ENCODE measurements around the gene DHX15. TPM values are rescaled to one million over a fixed set of nuclear protein-coding genes. Genes with fewer than 3 reads are reported as not detected.

The DHX15 gene
- total and polyA plus RNA-seq, 2 experiments from 2014 or later: 226 to 372 TPM

DNA sequence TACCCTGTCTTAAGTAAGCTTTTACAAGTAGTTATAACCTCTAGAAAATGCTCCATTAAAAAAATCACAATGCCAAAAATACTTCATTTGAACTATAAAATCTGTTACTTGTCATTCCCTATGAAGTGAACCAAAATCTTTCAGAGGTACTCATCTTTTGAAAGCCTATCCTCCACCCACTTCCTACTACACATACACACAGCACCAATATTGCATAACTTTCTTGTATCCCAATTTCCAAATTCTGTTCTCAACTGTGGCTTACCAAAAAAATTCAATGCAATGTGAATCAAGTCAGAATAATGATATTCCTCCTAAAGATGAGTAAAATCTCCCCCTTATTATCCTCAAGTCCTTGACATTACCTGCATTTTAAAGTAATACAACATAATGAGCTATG, 15.9 kb downstream of the DHX15 start:
- H2AFZ ChIP-seq: no peak overlapping the region
- H3K4me1 Mint-ChIP-seq: peaks cover 27% of the 10 kb centered on the region
- peaks cover 28% of the 10 kb centered on the region; the same call in 1 of the 2 replicates for H3K36me3 ChIP-seq (ENCODE audit: insufficient read depth)
- H3K27me3 Mint-ChIP-seq (ENCODE audit: insufficient read depth, low read depth, poor library complexity): peaks cover 7% of the 10 kb centered on the region
- ATAC-seq (no peak), DNase-seq (ENCODE audit: low spot score) (no peak)
- H3K27ac ChIP-seq (ENCODE audit: low read depth): no peak overlapping the region
- H3K27me3 ChIP-seq (ENCODE audit: insufficient read depth): no peaks in the 10 kb centered on the region
- peaks cover 28% of the 10 kb centered on the region for H3K4me1 ChIP-seq (ENCODE audit: insufficient read depth)
- H3K4me2 ChIP-seq: no peak overlapping the region
- H3K36me3 Mint-ChIP-seq (ENCODE audit: low read depth): peaks cover 93% of the 10 kb centered on the region
- no peak overlapping the region for H3K4me3 ChIP-seq
- H3F3A ChIP-seq (replicated peaks; ENCODE audit: low read depth): peaks cover 2% of the 10 kb centered on the region; the same call in 1 of the 2 replicates
- TF ChIP-seq POLR2AphosphoS5 (IDR thresholded peaks at IDR 0.05; ENCODE audit: low read depth): no peak
- TF ChIP-seq JUNB (IDR thresholded peaks at IDR 0.05; ENCODE audit: unreplicated experiment): no peak
- TF ChIP-seq CREB1 (CRISPR knock-in tag; IDR thresholded peaks at IDR 0.05; ENCODE audit: low read depth): no peak
- TF ChIP-seq STAT1 (IDR thresholded peaks at IDR 0.05; ENCODE audit: unreplicated experiment): no peak
- no peak for TF ChIP-seq ZNF331 (CRISPR knock-in tag; IDR thresholded peaks at IDR 0.05; ENCODE audit: low read depth)
- TF ChIP-seq, protein P1, sequence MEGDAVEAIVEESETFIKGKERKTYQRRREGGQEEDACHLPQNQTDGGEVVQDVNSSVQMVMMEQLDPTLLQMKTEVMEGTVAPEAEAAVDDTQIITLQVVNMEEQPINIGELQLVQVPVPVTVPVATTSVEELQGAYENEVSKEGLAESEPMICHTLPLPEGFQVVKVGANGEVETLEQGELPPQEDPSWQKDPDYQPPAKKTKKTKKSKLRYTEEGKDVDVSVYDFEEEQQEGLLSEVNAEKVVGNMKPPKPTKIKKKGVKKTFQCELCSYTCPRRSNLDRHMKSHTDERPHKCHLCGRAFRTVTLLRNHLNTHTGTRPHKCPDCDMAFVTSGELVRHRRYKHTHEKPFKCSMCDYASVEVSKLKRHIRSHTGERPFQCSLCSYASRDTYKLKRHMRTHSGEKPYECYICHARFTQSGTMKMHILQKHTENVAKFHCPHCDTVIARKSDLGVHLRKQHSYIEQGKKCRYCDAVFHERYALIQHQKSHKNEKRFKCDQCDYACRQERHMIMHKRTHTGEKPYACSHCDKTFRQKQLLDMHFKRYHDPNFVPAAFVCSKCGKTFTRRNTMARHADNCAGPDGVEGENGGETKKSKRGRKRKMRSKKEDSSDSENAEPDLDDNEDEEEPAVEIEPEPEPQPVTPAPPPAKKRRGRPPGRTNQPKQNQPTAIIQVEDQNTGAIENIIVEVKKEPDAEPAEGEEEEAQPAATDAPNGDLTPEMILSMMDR (conservative IDR thresholded peaks at IDR 0.05; ENCODE audit: low read depth in 2 of 2): no peak
- TF ChIP-seq EZH2phosphoT487 (IDR thresholded peaks at IDR 0.05; ENCODE audit: unreplicated experiment): no peak
- no peak for TF ChIP-seq ZNF114 (CRISPR knock-in tag; IDR thresholded peaks at IDR 0.05)
- TF ChIP-seq, protein P2, sequence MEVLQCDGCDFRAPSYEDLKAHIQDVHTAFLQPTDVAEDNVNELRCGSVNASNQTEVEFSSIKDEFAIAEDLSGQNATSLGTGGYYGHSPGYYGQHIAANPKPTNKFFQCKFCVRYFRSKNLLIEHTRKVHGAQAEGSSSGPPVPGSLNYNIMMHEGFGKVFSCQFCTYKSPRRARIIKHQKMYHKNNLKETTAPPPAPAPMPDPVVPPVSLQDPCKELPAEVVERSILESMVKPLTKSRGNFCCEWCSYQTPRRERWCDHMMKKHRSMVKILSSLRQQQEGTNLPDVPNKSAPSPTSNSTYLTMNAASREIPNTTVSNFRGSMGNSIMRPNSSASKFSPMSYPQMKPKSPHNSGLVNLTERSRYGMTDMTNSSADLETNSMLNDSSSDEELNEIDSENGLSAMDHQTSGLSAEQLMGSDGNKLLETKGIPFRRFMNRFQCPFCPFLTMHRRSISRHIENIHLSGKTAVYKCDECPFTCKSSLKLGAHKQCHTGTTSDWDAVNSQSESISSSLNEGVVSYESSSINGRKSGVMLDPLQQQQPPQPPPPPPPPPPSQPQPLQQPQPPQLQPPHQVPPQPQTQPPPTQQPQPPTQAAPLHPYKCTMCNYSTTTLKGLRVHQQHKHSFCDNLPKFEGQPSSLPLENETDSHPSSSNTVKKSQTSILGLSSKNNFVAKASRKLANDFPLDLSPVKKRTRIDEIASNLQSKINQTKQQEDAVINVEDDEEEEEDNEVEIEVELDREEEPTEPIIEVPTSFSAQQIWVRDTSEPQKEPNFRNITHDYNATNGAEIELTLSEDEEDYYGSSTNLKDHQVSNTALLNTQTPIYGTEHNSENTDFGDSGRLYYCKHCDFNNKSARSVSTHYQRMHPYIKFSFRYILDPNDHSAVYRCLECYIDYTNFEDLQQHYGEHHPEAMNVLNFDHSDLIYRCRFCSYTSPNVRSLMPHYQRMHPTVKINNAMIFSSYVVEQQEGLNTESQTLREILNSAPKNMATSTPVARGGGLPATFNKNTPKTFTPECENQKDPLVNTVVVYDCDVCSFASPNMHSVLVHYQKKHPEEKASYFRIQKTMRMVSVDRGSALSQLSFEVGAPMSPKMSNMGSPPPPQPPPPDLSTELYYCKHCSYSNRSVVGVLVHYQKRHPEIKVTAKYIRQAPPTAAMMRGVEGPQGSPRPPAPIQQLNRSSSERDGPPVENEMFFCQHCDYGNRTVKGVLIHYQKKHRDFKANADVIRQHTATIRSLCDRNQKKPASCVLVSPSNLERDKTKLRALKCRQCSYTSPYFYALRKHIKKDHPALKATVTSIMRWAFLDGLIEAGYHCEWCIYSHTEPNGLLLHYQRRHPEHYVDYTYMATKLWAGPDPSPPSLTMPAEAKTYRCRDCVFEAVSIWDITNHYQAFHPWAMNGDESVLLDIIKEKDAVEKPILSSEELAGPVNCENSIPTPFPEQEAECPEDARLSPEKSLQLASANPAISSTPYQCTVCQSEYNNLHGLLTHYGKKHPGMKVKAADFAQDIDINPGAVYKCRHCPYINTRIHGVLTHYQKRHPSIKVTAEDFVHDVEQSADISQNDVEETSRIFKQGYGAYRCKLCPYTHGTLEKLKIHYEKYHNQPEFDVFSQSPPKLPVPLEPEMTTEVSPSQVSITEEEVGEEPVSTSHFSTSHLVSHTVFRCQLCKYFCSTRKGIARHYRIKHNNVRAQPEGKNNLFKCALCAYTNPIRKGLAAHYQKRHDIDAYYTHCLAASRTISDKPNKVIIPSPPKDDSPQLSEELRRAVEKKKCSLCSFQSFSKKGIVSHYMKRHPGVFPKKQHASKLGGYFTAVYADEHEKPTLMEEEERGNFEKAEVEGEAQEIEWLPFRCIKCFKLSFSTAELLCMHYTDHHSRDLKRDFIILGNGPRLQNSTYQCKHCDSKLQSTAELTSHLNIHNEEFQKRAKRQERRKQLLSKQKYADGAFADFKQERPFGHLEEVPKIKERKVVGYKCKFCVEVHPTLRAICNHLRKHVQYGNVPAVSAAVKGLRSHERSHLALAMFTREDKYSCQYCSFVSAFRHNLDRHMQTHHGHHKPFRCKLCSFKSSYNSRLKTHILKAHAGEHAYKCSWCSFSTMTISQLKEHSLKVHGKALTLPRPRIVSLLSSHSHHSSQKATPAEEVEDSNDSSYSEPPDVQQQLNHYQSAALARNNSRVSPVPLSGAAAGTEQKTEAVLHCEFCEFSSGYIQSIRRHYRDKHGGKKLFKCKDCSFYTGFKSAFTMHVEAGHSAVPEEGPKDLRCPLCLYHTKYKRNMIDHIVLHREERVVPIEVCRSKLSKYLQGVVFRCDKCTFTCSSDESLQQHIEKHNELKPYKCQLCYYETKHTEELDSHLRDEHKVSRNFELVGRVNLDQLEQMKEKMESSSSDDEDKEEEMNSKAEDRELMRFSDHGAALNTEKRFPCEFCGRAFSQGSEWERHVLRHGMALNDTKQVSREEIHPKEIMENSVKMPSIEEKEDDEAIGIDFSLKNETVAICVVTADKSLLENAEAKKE (CRISPR knock-in tag; IDR thresholded peaks at IDR 0.05): no peak
- TF ChIP-seq EZH2 (IDR thresholded peaks at IDR 0.05; ENCODE audit: low read depth, unreplicated experiment): no peak
- TF ChIP-seq NANOG (IDR thresholded peaks at IDR 0.05; ENCODE audit: borderline replicate concordance): no peak
- TF ChIP-seq, protein P3, sequence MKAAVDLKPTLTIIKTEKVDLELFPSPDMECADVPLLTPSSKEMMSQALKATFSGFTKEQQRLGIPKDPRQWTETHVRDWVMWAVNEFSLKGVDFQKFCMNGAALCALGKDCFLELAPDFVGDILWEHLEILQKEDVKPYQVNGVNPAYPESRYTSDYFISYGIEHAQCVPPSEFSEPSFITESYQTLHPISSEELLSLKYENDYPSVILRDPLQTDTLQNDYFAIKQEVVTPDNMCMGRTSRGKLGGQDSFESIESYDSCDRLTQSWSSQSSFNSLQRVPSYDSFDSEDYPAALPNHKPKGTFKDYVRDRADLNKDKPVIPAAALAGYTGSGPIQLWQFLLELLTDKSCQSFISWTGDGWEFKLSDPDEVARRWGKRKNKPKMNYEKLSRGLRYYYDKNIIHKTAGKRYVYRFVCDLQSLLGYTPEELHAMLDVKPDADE (IDR thresholded peaks at IDR 0.05): no peak
- no peak overlapping the region; the same call in 1 of the 2 replicates for H3K27ac Mint-ChIP-seq
- no peaks in the 10 kb centered on the region for H3K9me2 ChIP-seq (ENCODE audit: insufficient read depth)
- no peak overlapping the region for H3K4me3 Mint-ChIP-seq
- H3K9me3 Mint-ChIP-seq: no peaks in the 10 kb centered on the region
- peaks cover 100% of the 10 kb centered on the region for H3K79me2 ChIP-seq (replicated peaks; ENCODE audit: insufficient read depth)
- peaks cover 96% of the 10 kb centered on the region for H4K20me1 ChIP-seq (replicated peaks; ENCODE audit: insufficient read depth)

All from GM23338 (cell line).